ENCODE measurements around the gene ERP44.

DNA sequence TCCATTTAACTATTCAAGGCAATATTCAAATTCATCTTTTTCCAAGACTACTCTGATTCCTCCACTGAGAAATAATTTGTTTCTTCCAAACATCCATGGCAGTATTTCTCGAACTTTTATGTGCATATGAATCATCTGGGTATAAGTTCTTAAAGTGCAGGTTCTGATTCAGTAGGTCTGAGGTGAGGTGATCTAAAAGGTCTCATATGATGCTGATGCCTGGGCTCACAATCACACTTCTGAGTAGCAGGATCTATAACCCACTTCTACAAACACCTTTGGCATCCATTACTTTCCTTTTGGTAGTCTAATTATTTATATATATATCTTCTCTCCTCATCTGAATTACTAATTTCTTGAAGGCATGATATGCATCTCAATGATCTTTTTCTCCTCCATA lies 7.2 kb downstream of the ERP44 start:
- TF ChIP-seq CTCF (IDR thresholded peaks at IDR 0.05) (no peak), POLR2A (IDR thresholded peaks at IDR 0.05; ENCODE audit: low read depth) (no peak), EP300 (IDR thresholded peaks at IDR 0.05) (no peak)

Data from esophagus muscularis mucosa (tissue), 4 donors.